ENCODE data around the gene SGF29.

The SGF29 gene

DNA sequence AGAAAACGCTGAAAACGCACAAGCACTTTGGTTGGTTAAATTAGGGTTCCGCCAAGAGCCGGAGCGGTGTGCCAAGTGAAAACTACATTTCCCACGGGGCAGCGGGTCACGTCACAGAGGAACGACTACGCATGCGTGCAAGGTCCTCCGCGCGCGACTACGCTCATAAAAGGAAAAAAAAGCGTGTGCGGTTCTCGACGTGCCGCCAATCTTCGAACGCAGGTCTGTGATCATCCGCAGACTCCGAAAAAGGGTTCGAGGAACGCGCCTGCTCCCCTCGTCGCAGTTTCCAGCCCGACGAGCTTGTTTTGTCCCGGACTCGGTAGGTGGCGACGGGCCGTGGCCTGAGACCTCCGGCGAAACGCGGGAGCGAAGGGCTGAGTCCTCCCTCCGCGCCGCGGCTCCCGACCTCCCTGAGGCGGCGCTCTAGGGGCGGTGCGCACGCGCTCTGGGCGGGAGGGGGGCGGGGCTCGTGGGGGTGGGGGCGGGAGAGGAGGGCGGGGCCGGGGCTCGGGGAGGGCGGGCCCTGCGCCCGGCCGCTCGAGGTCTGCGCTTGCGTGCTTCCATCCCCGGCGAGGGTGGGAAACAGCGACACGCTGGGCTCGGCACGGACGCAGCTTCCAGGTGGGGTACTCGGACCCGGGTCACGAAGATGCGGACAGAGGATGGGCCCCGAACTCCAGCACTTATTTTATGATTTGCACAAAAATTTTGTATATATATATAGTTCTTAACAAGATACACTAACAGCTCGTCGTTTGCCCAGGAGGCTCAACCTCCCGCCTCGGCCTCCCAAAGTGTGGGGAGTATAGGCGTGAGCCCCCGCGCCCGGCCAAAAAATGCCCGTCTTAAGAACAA lies at the start of gene SGF29:
Gene SGF29 (plus strand): TSS at position 145 of the 858 bp plus-strand sequence. CDS start 27,150 bp downstream, outside the sequence.
- Mint-ChIP-seq H3K27me3 (ENCODE audit: low read depth, poor library complexity) (peaks cover 6% of the 10 kb centered on the region), H3K4me1 (peaks cover 20% of the 10 kb centered on the region), H3K36me3 (ENCODE audit: low read depth) (peaks cover 24% of the 10 kb centered on the region), H3K9me3 (peaks cover 7% of the 10 kb centered on the region), H3K27ac (peak within 1 kb of the TSS; percentile 99), H3K4me3 (peak within 1 kb of the TSS; percentile 89)
- TF ChIP-seq, protein P1, sequence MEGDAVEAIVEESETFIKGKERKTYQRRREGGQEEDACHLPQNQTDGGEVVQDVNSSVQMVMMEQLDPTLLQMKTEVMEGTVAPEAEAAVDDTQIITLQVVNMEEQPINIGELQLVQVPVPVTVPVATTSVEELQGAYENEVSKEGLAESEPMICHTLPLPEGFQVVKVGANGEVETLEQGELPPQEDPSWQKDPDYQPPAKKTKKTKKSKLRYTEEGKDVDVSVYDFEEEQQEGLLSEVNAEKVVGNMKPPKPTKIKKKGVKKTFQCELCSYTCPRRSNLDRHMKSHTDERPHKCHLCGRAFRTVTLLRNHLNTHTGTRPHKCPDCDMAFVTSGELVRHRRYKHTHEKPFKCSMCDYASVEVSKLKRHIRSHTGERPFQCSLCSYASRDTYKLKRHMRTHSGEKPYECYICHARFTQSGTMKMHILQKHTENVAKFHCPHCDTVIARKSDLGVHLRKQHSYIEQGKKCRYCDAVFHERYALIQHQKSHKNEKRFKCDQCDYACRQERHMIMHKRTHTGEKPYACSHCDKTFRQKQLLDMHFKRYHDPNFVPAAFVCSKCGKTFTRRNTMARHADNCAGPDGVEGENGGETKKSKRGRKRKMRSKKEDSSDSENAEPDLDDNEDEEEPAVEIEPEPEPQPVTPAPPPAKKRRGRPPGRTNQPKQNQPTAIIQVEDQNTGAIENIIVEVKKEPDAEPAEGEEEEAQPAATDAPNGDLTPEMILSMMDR (IDR thresholded peaks at IDR 0.05) = no peak
- DNase-seq = peak; percentile 86

DNA sequence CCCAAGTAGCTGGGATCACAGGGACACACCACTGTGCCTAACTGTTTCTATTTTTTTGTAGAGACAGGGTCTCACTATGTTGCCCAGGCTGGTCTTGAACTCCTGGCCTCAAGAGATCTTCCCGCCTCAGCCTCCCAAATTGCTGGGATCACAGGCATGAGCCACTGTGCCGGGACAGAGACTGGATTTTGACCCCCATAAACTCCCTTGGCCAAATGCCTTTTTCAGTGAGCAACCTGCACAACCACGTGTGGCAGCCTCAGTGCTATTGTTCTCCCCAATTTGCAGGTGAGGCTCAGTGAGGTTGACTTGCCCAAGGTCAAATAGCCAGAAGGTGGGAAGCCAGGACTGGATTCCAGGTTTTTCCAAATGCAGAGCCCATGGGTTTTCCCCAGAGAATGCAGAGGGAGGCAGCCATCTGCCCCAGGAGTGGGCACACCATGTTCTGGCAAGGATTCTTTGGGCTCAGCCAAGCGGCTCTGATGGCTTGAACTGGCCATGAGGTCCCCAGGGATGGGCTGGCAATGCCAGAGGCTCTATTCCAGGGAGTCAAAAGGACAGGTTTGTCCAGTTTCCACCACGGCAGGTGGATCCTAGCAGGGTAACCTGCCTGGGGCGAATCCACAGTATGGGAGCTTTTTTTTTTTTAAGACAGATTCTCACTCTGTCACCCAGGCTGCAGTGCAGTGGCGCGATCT lies 48.9 kb upstream of the SGF29 start:
- Mint-ChIP-seq H3K27me3 (ENCODE audit: low read depth, poor library complexity) (peaks cover 24% of the 10 kb centered on the region), H3K9me3 (no peaks in the 10 kb centered on the region), H3K4me1 (peaks cover 3% of the 10 kb centered on the region), H3K27ac (no peak overlapping the region), H3K4me3 (no peak overlapping the region), H3K36me3 (ENCODE audit: low read depth) (no peaks in the 10 kb centered on the region)
- no peak for DNase-seq
- TF ChIP-seq, protein P1 (IDR thresholded peaks at IDR 0.05) = no peak

DNA sequence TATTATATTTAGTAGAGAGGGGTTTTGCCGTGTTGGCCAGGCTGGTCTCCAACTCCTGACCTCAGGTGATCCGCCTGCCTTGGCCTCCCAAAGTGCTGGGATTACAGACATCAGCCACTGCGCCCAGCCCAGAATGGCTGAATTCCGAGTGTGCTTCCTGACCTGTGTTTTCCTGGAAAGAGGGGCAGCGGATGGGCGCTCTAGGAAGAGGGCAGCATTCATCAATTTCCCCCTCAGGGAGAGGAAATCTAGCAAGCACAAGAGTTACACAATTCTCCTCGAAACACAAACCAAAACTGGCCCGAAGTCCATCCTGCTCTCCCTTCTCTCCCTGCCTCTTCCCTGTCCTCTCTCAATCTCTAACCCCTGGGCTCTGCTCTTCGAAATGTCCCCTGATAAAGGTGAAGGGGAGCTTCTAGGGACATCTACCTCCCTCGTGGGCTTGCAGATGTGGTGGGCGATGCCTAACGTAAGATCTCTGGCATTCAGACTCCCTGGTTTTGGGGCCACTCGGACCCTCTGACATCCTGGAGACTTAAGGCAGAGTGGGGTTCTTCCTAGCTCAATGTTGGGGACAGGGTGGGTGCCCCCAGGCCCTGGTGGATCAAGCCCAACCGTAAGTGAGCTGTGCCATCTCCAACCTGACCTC lies 48.1 kb upstream of the SGF29 start:
- Mint-ChIP-seq H3K4me1 (no peaks in the 10 kb centered on the region), H3K27ac (peak overlapping the region; percentile 76), H3K27me3 (ENCODE audit: low read depth, poor library complexity) (peaks cover 23% of the 10 kb centered on the region), H3K36me3 (ENCODE audit: low read depth) (no peaks in the 10 kb centered on the region), H3K9me3 (no peaks in the 10 kb centered on the region), H3K4me3 (no peak overlapping the region)
- TF ChIP-seq, protein P1 (IDR thresholded peaks at IDR 0.05) = no peak
- DNase-seq = no peak

DNA sequence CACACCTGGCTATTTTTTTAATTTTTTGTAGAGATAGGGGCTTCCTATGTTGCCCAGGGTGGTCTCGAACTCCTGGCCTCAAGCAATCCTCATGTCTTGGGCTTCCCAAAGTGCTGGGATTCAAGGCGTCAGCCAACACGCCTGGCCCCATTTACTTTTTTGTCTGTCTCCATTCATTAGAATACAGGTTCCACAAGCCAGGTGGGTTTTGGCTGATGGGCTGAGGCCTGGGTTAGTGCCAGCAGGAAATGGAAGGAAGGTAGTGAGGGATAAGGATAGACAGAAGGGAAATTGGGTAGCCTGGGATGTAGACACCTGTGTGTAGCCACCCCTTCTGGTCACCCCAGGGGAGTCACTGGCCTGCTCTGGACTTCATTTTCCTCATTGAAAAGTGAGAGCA lies 42.7 kb upstream of the SGF29 start:
- Mint-ChIP-seq H3K4me1 (no peaks in the 10 kb centered on the region), H3K9me3 (no peaks in the 10 kb centered on the region), H3K27me3 (ENCODE audit: low read depth, poor library complexity) (peaks cover 13% of the 10 kb centered on the region), H3K27ac (no peak overlapping the region), H3K36me3 (ENCODE audit: low read depth) (no peaks in the 10 kb centered on the region), H3K4me3 (no peak overlapping the region)
- TF ChIP-seq, protein P1 (IDR thresholded peaks at IDR 0.05) = no peak
- DNase-seq = no peak

DNA sequence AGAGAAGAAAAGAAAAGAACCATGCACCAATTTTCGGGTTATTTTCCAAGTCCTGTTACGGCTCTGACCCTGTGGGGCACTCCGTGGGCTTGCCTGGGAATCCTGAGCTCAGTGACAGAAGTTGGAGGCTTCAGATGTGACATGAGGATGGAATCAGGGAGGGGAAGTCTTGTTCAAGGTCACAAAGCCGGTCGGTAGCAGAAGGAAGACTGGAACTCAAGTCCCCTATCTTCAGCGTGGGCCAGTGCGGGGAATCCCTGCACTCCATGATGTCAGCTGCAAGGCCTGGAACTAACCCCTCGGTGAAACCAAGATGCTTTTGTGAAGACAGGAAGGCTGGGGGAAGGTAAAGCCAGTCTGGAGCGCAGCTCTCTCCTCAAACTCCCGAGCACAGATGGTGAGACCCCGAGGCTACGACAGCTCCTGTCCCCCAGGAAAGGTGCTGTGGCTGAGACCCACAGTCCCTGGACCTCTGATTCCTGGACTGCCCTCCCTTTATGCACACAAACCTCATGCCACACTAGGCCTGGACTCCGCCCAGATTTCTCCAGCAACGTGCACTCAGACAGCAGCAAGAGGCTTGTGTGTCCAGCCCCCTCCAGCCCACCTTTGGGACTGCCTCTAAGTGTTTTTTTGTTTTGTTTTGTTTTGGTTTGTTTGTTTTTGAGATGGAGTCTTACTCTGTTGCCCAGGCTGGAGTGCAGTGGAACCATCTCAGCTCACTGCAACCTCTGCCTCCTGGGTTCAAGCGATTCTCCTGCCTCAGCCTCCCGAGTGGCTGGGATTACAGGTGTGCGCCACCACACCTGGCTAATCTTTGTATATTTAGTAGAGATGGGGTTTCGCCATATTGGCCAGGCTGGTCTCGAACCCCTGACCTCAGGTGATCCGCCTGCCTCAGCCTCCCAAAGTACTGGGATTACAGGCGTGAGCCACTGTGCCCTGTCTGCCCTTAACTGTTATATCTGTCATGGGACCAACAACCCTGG lies 41.6 kb upstream of the SGF29 start:
- Mint-ChIP-seq H3K4me1 (no peaks in the 10 kb centered on the region), H3K36me3 (ENCODE audit: low read depth) (no peaks in the 10 kb centered on the region), H3K4me3 (no peak overlapping the region)

More for the DNA sequence above, 41.6 kb upstream of the SGF29 start:
- TF ChIP-seq, protein P1 (IDR thresholded peaks at IDR 0.05) = no peak
- Mint-ChIP-seq H3K27ac (no peak overlapping the region), H3K27me3 (ENCODE audit: low read depth, poor library complexity) (peaks cover 9% of the 10 kb centered on the region), H3K9me3 (no peaks in the 10 kb centered on the region)
- DNase-seq = no peak
